CD14-positive monocyte (primary cell): ENCODE measurements around the gene RCAN3. TPM values are rescaled to one million over a fixed set of nuclear protein-coding genes. Genes with fewer than 3 reads are reported as not detected.

Experiments
- DNase-seq, 3 donors: peaks; one replicate each; pipeline ENCODE4 v3.0.0-alpha.2; 2011 to 2022
- H2AFZ ChIP-seq: 2 replicates; pipeline ENCODE4 v1.6.0; 2012; ENCODE audit warnings: mild to moderate bottlenecking, low read depth, low read length, inconsistent platforms; ENCODE audit not compliant: insufficient read depth, poor library complexity, severe bottlenecking
- H3K27ac ChIP-seq, 2 donors: 1 replicate in 1 of 2; 2 replicates in 1 of 2; pipeline ENCODE4 v1.5.1; 2012 to 2013; ENCODE audit warnings: low read length in 2 of 2, control low read depth in 1 of 2, inconsistent platforms in 1 of 2, low read depth in 1 of 2, mild to moderate bottlenecking in 1 of 2
- H3K27me3 ChIP-seq, 2 donors: one replicate each; pipeline versions ENCODE4 v1.6.0 to v1.6.1; 2011 to 2013; ENCODE audit warnings: low read length in 2 of 2; ENCODE audit not compliant: control insufficient read depth in 2 of 2, insufficient read depth in 2 of 2
- H3K36me3 ChIP-seq, 2 donors: replicated peaks in 1 of 2; 1 replicate in 1 of 2; 2 replicates in 1 of 2; pipeline versions ENCODE4 v1.5.1 to v1.6.1; 2012 to 2013; ENCODE audit warnings: low read length in 2 of 2, control low read depth in 1 of 2, inconsistent platforms in 1 of 2, mild to moderate bottlenecking in 1 of 2; ENCODE audit not compliant: insufficient read depth in 2 of 2, control insufficient read depth in 1 of 2
- H3K4me1 ChIP-seq, 2 donors: 1 replicate in 1 of 2; 2 replicates in 1 of 2; pipeline versions ENCODE4 v1.5.1 to v1.6.1; 2012 to 2013; ENCODE audit warnings: low read length in 2 of 2, control low read depth in 1 of 2, inconsistent platforms in 1 of 2, mild to moderate bottlenecking in 1 of 2, moderate library complexity in 1 of 2; ENCODE audit not compliant: insufficient read depth in 2 of 2, control insufficient read depth in 1 of 2
- H3K4me2 ChIP-seq: replicated peaks from 2 replicates; pipeline ENCODE3; 2012; ENCODE audit warnings: low read length, moderate library complexity, mild to moderate bottlenecking; ENCODE audit not compliant: poor library complexity, severe bottlenecking; ENCODE audit errors: extremely low read depth
- H3K4me3 ChIP-seq, 3 experiments: fragments of 200-600 bp in 1 of 3; sonication (generic) in 1 of 3; replicated peaks in 1 of 3; 1 replicate in 2 of 3; 2 replicates in 1 of 3; pipeline ENCODE4 v1.5.1; 2011 to 2013; ENCODE audit warnings: low read length in 3 of 3, mild to moderate bottlenecking in 3 of 3, control low read depth in 2 of 3, low read depth in 2 of 3, inconsistent platforms in 1 of 3, moderate library complexity in 1 of 3
- H3K79me2 ChIP-seq: 2 replicates; pipeline ENCODE4 v1.6.0; 2012; ENCODE audit warnings: mild to moderate bottlenecking, control low read depth, inconsistent platforms, low read length, moderate library complexity; ENCODE audit not compliant: insufficient read depth
- H3K9ac ChIP-seq: 2 replicates; pipeline ENCODE4 v1.6.0; 2017; ENCODE audit warnings: low read length, mild to moderate bottlenecking; ENCODE audit not compliant: insufficient read depth, poor library complexity, severe bottlenecking
- H3K9me3 ChIP-seq, 2 donors: replicated peaks in 1 of 2; 1 replicate in 1 of 2; 2 replicates in 1 of 2; pipeline versions ENCODE4 v1.5.1 to v1.6.1; 2012 to 2013; ENCODE audit warnings: low read length in 2 of 2, control low read depth in 1 of 2; ENCODE audit not compliant: control insufficient read depth in 1 of 2, insufficient read depth in 1 of 2
- H4K20me1 ChIP-seq: 2 replicates; pipeline ENCODE4 v1.6.0; 2012; ENCODE audit warnings: mild to moderate bottlenecking, low read length, control low read depth, moderate library complexity; ENCODE audit not compliant: insufficient read depth
- H3K27ac Mint-ChIP-seq, 7 donors: one replicate each; pipeline ENCODE4 v1.8.0; 2020; ENCODE audit warnings: mild to moderate bottlenecking in 7 of 7, mixed read lengths in 7 of 7, moderate library complexity in 6 of 7, inconsistent platforms in 2 of 7
- H3K27me3 Mint-ChIP-seq, 3 donors: one replicate each; pipeline ENCODE4 v1.8.0; 2021 to 2022; ENCODE audit warnings: low read depth in 3 of 3, mild to moderate bottlenecking in 3 of 3, mixed read lengths in 3 of 3, moderate library complexity in 3 of 3, inconsistent platforms in 1 of 3
- H3K36me3 Mint-ChIP-seq, 2 donors: one replicate each; pipeline ENCODE4 v1.8.0; 2020; ENCODE audit warnings: mixed read lengths in 2 of 2, inconsistent platforms in 1 of 2, mild to moderate bottlenecking in 1 of 2
- H3K4me1 Mint-ChIP-seq: one replicate; pipeline ENCODE4 v1.8.0; 2020; ENCODE audit warnings: mild to moderate bottlenecking, mixed read lengths
- H3K4me3 Mint-ChIP-seq, 2 donors: one replicate each; pipeline ENCODE4 v1.8.0; 2020; ENCODE audit warnings: mild to moderate bottlenecking in 2 of 2, mixed read lengths in 2 of 2, moderate library complexity in 1 of 2
- H3K9me3 Mint-ChIP-seq, 7 donors: one replicate each; pipeline ENCODE4 v1.8.0; 2020 to 2022; ENCODE audit warnings: mixed read lengths in 7 of 7, mild to moderate bottlenecking in 6 of 7, moderate library complexity in 6 of 7, inconsistent platforms in 2 of 7
- CTCF ChIP-seq: fragments of 200-600 bp; IDR thresholded peaks from one replicate; pipeline ENCODE4 v1.8.0; 2022; ENCODE audit warnings: antibody characterized with exemption, mild to moderate bottlenecking
- WGBS: methylation state at CpG from one replicate; pipeline ENCODE4 v1.1.5; 2013; ENCODE audit warnings: missing lambda C conversion rate; ENCODE audit not compliant: insufficient coverage; 5-methylcytosine and 5-hydroxymethylcytosine counted together
- intact Hi-C, 2 donors: fragments of 100-400 bp; cut with micrococcal nuclease; formaldehyde crosslinking; loops; one replicate each; pipeline versions ENCODE4 v1.15.0 to v1.15.1; 2023
- polyA plus RNA-seq, 3 donors: library from polyadenylated mRNA; depleted of rRNA in 1 of 3; unstranded in 2 of 3; stranded (reverse) in 1 of 3; fragments of 300-500 nt in 2 of 3; fragments of >200 nt in 1 of 3; fragmentation: Illumina TruSeq in 2 of 3; gene quantifications; 1 replicate in 2 of 3; 2 replicates in 1 of 3; pipeline ENCODE4 v1.2.3, GENCODE V29; 2012 to 2021

RCAN3 gene
- polyA plus RNA-seq, 3 donors, result 7.1 to 9.1 (median 8.8) TPM

GRCh38 chr1:24551290-24551959 lies 48.8 kb downstream of the RCAN3 start:
- Histone ChIP-seq H3K9ac (no peak overlapping the region), H4K20me1 (no peaks in the 10 kb centered on the region), H3K9me3 (peaks cover 0 to 4% of the 10 kb centered on the region in 2 donors), H3K36me3 (no peaks in the 10 kb centered on the region), H3K4me1 (peaks cover 3 to 10% of the 10 kb centered on the region in 2 donors), H3K4me2 (no peak overlapping the region), H3K79me2 (no peaks in the 10 kb centered on the region), H3K27ac (no peak overlapping the region), H2AFZ (no peak overlapping the region), H3K27me3 (peaks cover 20 to 31% of the 10 kb centered on the region in 2 donors), H3K4me3 (no peak overlapping the region)
- H3K9me3 Mint-ChIP-seq, result peaks cover 0 to 8% (median 3%) of the 10 kb centered on the region in 7 donors
- H3K36me3 Mint-ChIP-seq, result peaks cover 0 to 3% of the 10 kb centered on the region in 2 donors
- no peak for TF ChIP-seq CTCF
- WGBS, result 53% methylated on average over 3 of the region's 13 CpGs
- H3K27ac Mint-ChIP-seq, result no peak overlapping the region
- no peak overlapping the region for H3K4me3 Mint-ChIP-seq
- peaks cover 42 to 58% (median 45%) of the 10 kb centered on the region in 3 donors for H3K27me3 Mint-ChIP-seq
- no peak for DNase-seq
- H3K4me1 Mint-ChIP-seq, result peaks cover 17% of the 10 kb centered on the region
- intact Hi-C loops, result no loop called here

- H3K36me3 ChIP-seq, result no peaks in the 10 kb centered on the region
- TF ChIP-seq CTCF, result no peak
- intact Hi-C loops, result no loop called here
- WGBS, result 95% methylated on average over 4 of the region's 10 CpGs
- H3K9ac ChIP-seq, result no peak overlapping the region
- no peaks in the 10 kb centered on the region for H3K79me2 ChIP-seq
- Mint-ChIP-seq H3K4me3 (peak overlapping the region in 1 of 2 donors; percentile 3), H3K27me3 (peaks cover 48 to 64% (median 49%) of the 10 kb centered on the region in 3 donors), H3K4me1 (peaks cover 19% of the 10 kb centered on the region), H3K9me3 (peaks cover 0 to 8% (median 3%) of the 10 kb centered on the region in 7 donors), H3K27ac (no peak overlapping the region), H3K36me3 (peaks cover 0 to 3% of the 10 kb centered on the region in 2 donors)
- no peak overlapping the region for H3K4me2 ChIP-seq
- H4K20me1 ChIP-seq, result no peaks in the 10 kb centered on the region
- H3K4me3 ChIP-seq, result no peak overlapping the region
- DNase-seq, result no peak
- H3K4me1 ChIP-seq, result peaks cover 3 to 10% of the 10 kb centered on the region in 2 donors
- H3K9me3 ChIP-seq, result peaks cover 0 to 8% of the 10 kb centered on the region in 2 donors
- H3K27ac ChIP-seq, result no peak overlapping the region
- H2AFZ ChIP-seq, result no peak overlapping the region
- H3K27me3 ChIP-seq, result peaks cover 26 to 38% of the 10 kb centered on the region in 2 donors
Observed at GRCh38 chr1:24551960-24552571, 49.4 kb downstream of the RCAN3 start.
